GM12891 (cell line): ENCODE results near the gene PCDHA5.
"Not testable (repeated sequence)": the region's sequence is repeated elsewhere in the genome, so short reads cannot be mapped to it uniquely, and the experiment has no call there.

Experiments
- DNase-seq: peaks from one replicate; pipeline ENCODE4 v3.0.0; 2011; ENCODE audit warnings: low spot score; ENCODE audit not compliant: insufficient read length
- FAIRE-seq: peaks from 2 replicates; lab custom pipeline; 2011; peaks lifted over from hg19 to GRCh38; lab: Jason Lieb, UNC
- PAX5 ChIP-seq: IDR thresholded peaks from 2 replicates; pipeline ENCODE4 v1.6.1; 2011; ENCODE audit warnings: low read length, moderate library complexity, mild to moderate bottlenecking; ENCODE audit not compliant: insufficient read depth, severe bottlenecking
- POLR2A ChIP-seq: IDR thresholded peaks from 2 replicates; pipeline ENCODE4 v1.6.1; 2011; ENCODE audit warnings: low read depth, low read length, control low read depth
- POLR2AphosphoS5 ChIP-seq: IDR thresholded peaks from 2 replicates; pipeline ENCODE4 v1.6.1; 2011; ENCODE audit warnings: low read depth, low read length, control low read depth
- POU2F2 ChIP-seq: IDR thresholded peaks from 2 replicates; pipeline ENCODE4 v1.6.1; 2011; ENCODE audit warnings: low read depth, mild to moderate bottlenecking, control low read depth, low read length, moderate library complexity
- SPI1 ChIP-seq: IDR thresholded peaks from 2 replicates; pipeline ENCODE4 v1.6.1; 2011; ENCODE audit warnings: low read depth, low read length, control low read depth
- TAF1 ChIP-seq: IDR thresholded peaks from 2 replicates; pipeline ENCODE4 v1.6.1; 2011; ENCODE audit warnings: low read depth, low read length, control low read depth

Gene PCDHA5

GRCh38 chr5:140842798-140843733 is 21.7 kb downstream of the PCDHA5 start:
- no peak for FAIRE-seq
- no peak for DNase-seq
- TF ChIP-seq POLR2A (no peak), TAF1 (no peak), PAX5 (no peak), SPI1 (no peak), POU2F2 (no peak), POLR2AphosphoS5 (no peak)

DNA sequence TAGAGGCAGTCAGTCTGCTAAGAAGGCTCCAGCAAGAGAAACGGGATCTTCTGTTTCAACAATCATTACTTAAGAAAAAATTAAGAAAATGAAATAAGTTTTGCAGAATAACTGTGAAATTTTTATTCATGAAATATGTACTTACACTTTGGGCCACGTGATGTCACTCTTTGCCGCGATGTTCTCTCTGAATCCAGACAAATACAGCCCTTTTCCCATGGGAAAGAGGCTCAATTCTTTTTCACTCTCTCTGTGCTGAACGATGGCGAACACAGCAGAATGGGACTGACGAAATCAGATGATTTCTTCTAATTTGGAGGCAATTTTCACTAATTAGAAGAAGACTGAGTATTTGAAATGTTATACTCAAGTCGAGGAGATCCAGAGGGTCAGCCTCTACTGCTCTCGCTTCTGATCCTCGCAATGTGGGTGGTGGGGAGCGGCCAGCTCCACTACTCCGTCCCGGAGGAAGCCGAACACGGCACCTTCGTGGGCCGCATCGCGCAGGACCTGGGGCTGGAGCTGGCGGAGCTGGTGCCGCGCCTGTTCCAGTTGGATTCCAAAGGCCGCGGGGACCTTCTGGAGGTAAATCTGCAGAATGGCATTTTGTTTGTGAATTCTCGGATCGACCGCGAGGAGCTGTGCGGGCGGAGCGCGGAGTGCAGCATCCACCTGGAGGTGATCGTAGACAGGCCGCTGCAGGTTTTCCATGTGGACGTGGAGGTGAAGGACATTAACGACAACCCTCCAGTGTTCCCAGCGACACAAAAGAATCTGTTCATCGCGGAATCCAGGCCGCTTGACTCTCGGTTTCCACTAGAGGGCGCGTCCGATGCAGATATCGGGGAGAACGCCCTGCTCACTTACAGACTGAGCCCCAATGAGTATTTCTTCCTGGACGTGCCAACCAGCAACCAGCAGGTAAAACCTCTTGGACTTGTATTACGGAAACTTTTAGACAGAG is 27.0 kb downstream of the PCDHA5 start, which contains the start of gene PCDHA9:
TSS of gene PCDHA9 (plus strand) at position 244 of the 964 bp plus-strand sequence. CDS start at position 358, 114 bp downstream.
- DNase-seq, FAIRE-seq: not testable (repeated sequence)

- FAIRE-seq, DNase-seq: not testable (repeated sequence)
Measured at GRCh38 chr5:140849831-140850634, 28.6 kb downstream of the PCDHA5 start.

GRCh38 chr5:140855772-140856674 is 34.6 kb downstream of the PCDHA5 start, which contains the start of gene PCDHA10:
PCDHA10 (plus strand) TSS chr5:140855897; CDS start chr5:140856049, 152 bp downstream.
- DNase-seq, result no peak
- no peak for FAIRE-seq
- no peak for TF ChIP-seq PAX5
- TF ChIP-seq TAF1, result no peak
- no peak for TF ChIP-seq POLR2A
- TF ChIP-seq POLR2AphosphoS5, result no peak
- TF ChIP-seq POU2F2, result no peak
- TF ChIP-seq SPI1, result no peak

DNA sequence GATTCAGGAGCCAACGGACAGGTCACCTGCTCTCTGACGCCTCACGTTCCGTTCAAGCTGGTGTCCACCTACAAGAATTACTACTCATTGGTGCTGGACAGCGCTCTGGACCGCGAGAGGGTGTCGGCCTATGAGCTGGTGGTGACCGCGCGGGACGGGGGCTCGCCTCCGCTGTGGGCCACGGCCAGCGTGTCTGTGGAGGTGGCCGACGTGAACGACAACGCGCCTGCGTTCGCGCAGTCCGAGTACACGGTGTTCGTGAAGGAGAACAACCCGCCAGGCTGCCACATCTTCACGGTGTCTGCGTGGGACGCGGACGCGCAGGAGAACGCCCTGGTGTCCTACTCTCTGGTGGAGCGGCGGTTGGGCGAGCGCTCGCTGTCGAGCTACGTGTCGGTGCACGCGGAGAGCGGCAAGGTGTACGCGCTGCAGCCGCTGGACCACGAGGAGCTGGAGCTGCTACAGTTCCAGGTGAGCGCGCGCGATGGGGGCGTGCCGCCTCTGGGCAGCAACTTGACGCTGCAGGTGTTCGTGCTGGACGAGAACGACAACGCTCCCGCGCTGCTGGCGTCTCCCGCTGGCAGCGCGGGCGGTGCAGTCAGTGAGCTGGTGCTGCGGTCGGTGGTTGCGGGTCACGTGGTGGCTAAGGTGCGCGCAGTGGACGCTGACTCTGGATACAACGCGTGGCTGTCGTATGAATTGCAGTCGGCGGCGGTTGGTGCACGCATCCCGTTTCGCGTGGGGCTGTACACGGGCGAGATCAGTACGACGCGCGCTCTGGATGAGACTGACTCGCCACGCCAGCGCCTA is 36.0 kb downstream of the PCDHA5 start:
- FAIRE-seq, result no peak

DNA sequence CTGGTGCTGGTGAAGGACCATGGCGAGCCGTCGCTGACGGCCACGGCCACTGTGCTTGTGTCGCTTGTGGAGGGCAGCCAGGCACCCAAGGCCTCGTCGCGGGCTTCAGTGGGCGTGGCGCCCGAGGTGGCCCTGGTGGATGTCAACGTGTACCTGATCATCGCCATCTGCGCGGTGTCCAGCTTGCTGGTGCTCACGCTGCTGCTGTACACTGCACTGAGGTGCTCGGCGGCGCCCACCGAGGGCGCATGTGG is 36.5 kb downstream of the PCDHA5 start:
- DNase-seq (no peak), FAIRE-seq (no peak)
- TF ChIP-seq POLR2AphosphoS5, result no peak
- TF ChIP-seq PAX5, result no peak
- no peak for TF ChIP-seq POLR2A
- no peak for TF ChIP-seq POU2F2
- TF ChIP-seq TAF1, result no peak
- no peak for TF ChIP-seq SPI1

More for the DNA sequence above, 36.0 kb downstream of the PCDHA5 start:
- no peak for TF ChIP-seq TAF1
- no peak for DNase-seq

GRCh38 chr5:140862441-140863295 is 41.3 kb downstream of the PCDHA5 start:
- TF ChIP-seq POLR2A (no peak), SPI1 (no peak), POU2F2 (no peak), PAX5 (no peak), POLR2AphosphoS5 (no peak), TAF1 (no peak)
- DNase-seq (no peak), FAIRE-seq (no peak)
